Measurements from ENCODE around the gene RACGAP1.
A peak's percentile ranks its signal among the peaks of the same experiment; 100 is the strongest.

RACGAP1 gene

GRCh38 chr12:49942921-49943624 lies 82.2 kb downstream of the RACGAP1 start:
- peak; percentile 69 for DNase-seq (ENCODE audit: low spot score)
- TF ChIP-seq CTCF (IDR thresholded peaks at IDR 0.05): no peak
- no peak overlapping the region for H3K4me3 ChIP-seq
- no peak overlapping the region for H3K27ac ChIP-seq

GRCh38 chr12:49942512-49942893 lies 82.8 kb downstream of the RACGAP1 start:
- peak; percentile 43 for DNase-seq (ENCODE audit: low spot score)
- H3K4me3 ChIP-seq: no peak overlapping the region
- TF ChIP-seq CTCF (IDR thresholded peaks at IDR 0.05): no peak
- no peak overlapping the region for H3K27ac ChIP-seq

GRCh38 chr12:49941556-49942511 lies 83.5 kb downstream of the RACGAP1 start:
- H3K27ac ChIP-seq: no peak overlapping the region
- no peak overlapping the region for H3K4me3 ChIP-seq
- no peak for TF ChIP-seq CTCF (IDR thresholded peaks at IDR 0.05)
- peak; percentile 58 for DNase-seq (ENCODE audit: low spot score)

GRCh38 chr12:49939707-49940106 lies 85.6 kb downstream of the RACGAP1 start:
- Histone ChIP-seq H3K27ac (peak overlapping the region in 1 of 2 donors; percentile 38), H3K4me3 (no peak overlapping the region)
- DNase-seq (ENCODE audit: low spot score): peak; percentile 46
- TF ChIP-seq CTCF (IDR thresholded peaks at IDR 0.05): no peak

DNA sequence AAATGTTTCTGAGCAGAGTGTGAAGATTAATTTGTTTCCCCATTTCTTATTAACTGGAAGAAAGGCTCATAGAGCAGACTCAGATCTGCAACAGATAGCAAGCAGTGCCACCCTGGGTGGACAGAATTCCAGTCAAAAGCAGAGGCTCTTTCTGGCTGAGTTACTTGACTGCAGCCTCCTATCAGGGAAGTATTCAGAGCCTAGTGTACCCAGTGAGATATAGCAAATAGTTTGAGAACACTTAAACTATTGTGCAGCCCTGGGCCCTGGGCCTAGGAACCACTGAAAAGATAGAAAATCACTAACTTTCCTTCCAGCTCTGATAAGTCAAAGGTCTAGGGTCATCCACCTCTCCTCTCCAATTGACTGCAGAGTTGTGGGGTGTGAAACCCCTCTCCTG lies 86.0 kb downstream of the RACGAP1 start:
- TF ChIP-seq CTCF (IDR thresholded peaks at IDR 0.05): no peak
- Histone ChIP-seq H3K4me3 (no peak overlapping the region), H3K27ac (peak overlapping the region in 1 of 2 donors; percentile 38)
- DNase-seq (ENCODE audit: low spot score): peak; percentile 40
